GDM1 (cell line): ENCODE results near the gene PJA2.
"Not testable (repeated sequence)": the region's sequence is repeated elsewhere in the genome, so short reads cannot be mapped to it uniquely, and the experiment has no call there.

Source experiments
- DNase-seq: peaks from one replicate; lab custom pipeline; 2025; lab: John Stamatoyannopoulos, UW

PJA2 gene

GRCh38 chr5:109307456-109307855 lies 102.3 kb downstream of the PJA2 start:
- DNase-seq: no peak

- no peak for DNase-seq
These were observed 104.4 kb downstream of the PJA2 start for GRCh38 chr5:109305352-109305751.

GRCh38 chr5:109304309-109304708 lies 105.5 kb downstream of the PJA2 start:
- no peak for DNase-seq

GRCh38 chr5:109300367-109300766 lies 109.4 kb downstream of the PJA2 start:
- no peak for DNase-seq

GRCh38 chr5:109299557-109299956 lies 110.2 kb downstream of the PJA2 start:
- DNase-seq: no peak

GRCh38 chr5:109298794-109299193 lies 111.0 kb downstream of the PJA2 start:
- no peak for DNase-seq

GRCh38 chr5:109297900-109298299 lies 111.9 kb downstream of the PJA2 start:
- DNase-seq: no peak

- no peak for DNase-seq
These were observed 118.7 kb downstream of the PJA2 start for GRCh38 chr5:109291090-109291489.

- DNase-seq: no peak
These were observed 119.5 kb downstream of the PJA2 start for GRCh38 chr5:109290231-109290630.

- not testable (repeated sequence) for DNase-seq
These were observed 123.1 kb downstream of the PJA2 start for GRCh38 chr5:109286628-109287027.
